AG04450 (cell line): Measurements from ENCODE around the gene DDX25. TPM values are rescaled to one million over a fixed set of nuclear protein-coding genes. Genes with fewer than 3 reads are reported as not detected.

ENCODE experiments used
- CTCF ChIA-PET: fragments of 300-600, 350-600 bp; formaldehyde crosslinking; extraction: SDS; loops from one replicate; lab custom pipeline; 2022; ENCODE audit warnings: antibody characterized with exemption, inconsistent platforms; lab: Charles Lee
- POLR2A ChIA-PET: fragments of 350-600 bp; formaldehyde crosslinking; extraction: SDS; loops from one replicate; lab custom pipeline; 2021; ENCODE audit warnings: antibody characterized with exemption, inconsistent platforms; lab: Yijun Ruan, JAX
- DNase-seq: peaks from one replicate; pipeline ENCODE4 v3.0.0-alpha.2; 2011; ENCODE audit warnings: low read depth, low spot score
- H3K27ac ChIP-seq: one replicate; pipeline ENCODE4 v1.5.1; 2012; ENCODE audit warnings: low read depth, low read length, control low read depth
- H3K27me3 ChIP-seq: one replicate; pipeline ENCODE4 v1.6.0; 2012; ENCODE audit warnings: low read length; ENCODE audit not compliant: control insufficient read depth, insufficient read depth
- H3K4me3 ChIP-seq: 2 replicates; pipeline ENCODE4 v1.5.1; 2011; ENCODE audit warnings: mild to moderate bottlenecking, low read depth, low read length, control low read depth
- H3K9me3 ChIP-seq: 2 replicates; pipeline ENCODE4 v1.5.1; 2012; ENCODE audit warnings: low read length; ENCODE audit not compliant: control insufficient read depth, insufficient read depth
- CTCF ChIP-seq: IDR thresholded peaks from 2 replicates; pipeline ENCODE4 v1.5.1; 2011; ENCODE audit warnings: low read depth, low read length, control low read depth, inconsistent platforms
- polyA plus RNA-seq: library from polyadenylated mRNA; depleted of rRNA; stranded (reverse); fragments of >200 nt; gene quantifications from 2 replicates; pipeline ENCODE4 v1.2.3, GENCODE V29; 2011

The DDX25 gene
- polyA plus RNA-seq, 1 experiment: not detected

DNA sequence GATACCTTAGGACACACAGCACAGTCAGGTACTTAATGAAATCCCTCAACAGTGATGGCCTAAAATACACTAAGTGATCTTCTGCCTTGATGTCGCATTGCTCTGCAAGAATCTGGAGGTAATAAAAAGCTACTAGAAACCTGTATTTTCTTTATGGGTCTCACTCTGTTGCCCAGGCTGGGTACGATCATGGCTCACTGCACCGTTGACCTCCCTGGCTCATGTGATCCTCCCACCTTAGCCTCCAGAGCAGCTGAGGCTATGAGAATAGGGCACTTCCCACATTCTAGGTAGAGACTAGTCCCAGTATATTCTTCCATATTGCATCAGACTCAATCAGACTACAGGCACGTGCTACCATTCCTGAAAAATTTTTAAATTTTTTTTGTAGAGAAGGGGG is 63.2 kb downstream of the DDX25 start:
- ChIA-PET CTCF (no interaction called here), POLR2A (no interaction called here)
- no peak overlapping the region for H3K4me3 ChIP-seq
- no peak for TF ChIP-seq CTCF
- peaks cover 7% of the 10 kb centered on the region for H3K27me3 ChIP-seq
- no peaks in the 10 kb centered on the region for H3K9me3 ChIP-seq
- no peak for DNase-seq
- H3K27ac ChIP-seq: no peak overlapping the region

- TF ChIP-seq CTCF: no peak
- Histone ChIP-seq H3K27me3 (peaks cover 9% of the 10 kb centered on the region), H3K4me3 (no peak overlapping the region), H3K9me3 (no peaks in the 10 kb centered on the region), H3K27ac (no peak overlapping the region)
- DNase-seq: no peak
- ChIA-PET POLR2A (no interaction called here), CTCF (no interaction called here)
These were observed 64.0 kb downstream of the DDX25 start for GRCh38 chr11:125968354-125968753.

GRCh38 chr11:125971618-125972017 is 67.3 kb downstream of the DDX25 start:
- no peak for DNase-seq
- no peak overlapping the region for H3K4me3 ChIP-seq
- ChIA-PET CTCF (no interaction called here), POLR2A (no interaction called here)
- H3K9me3 ChIP-seq: no peaks in the 10 kb centered on the region
- H3K27me3 ChIP-seq: peaks cover 6% of the 10 kb centered on the region
- H3K27ac ChIP-seq: no peak overlapping the region
- no peak for TF ChIP-seq CTCF

GRCh38 chr11:125974284-125974683 is 70.0 kb downstream of the DDX25 start:
- no peak for TF ChIP-seq CTCF
- H3K4me3 ChIP-seq: no peak overlapping the region
- no peak for DNase-seq
- ChIA-PET POLR2A (no interaction called here), CTCF (no interaction called here)
- no peak overlapping the region for H3K27ac ChIP-seq
- no peaks in the 10 kb centered on the region for H3K9me3 ChIP-seq
- peaks cover 6% of the 10 kb centered on the region for H3K27me3 ChIP-seq

DNA sequence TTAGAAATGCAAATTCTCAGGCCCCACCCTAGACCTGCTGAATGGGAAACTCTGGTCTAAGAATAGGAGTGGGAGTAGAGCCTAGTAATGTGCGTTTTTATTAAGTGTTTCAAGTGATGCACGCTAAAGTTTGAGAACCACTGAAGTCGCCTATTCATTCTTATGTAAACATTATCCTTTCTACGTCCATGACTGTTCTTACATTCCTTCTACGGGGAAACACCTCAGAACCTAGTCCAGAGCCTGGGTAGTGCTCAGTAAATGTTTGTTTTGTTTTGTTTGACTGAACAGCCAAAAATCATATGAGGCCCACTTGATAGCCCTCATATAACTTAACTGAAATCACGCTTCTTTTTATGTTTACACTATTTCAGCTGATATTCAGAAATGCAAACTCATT is 71.3 kb downstream of the DDX25 start:
- Histone ChIP-seq H3K27ac (no peak overlapping the region), H3K9me3 (no peaks in the 10 kb centered on the region), H3K4me3 (no peak overlapping the region), H3K27me3 (peaks cover 6% of the 10 kb centered on the region)
- TF ChIP-seq CTCF: no peak
- DNase-seq: no peak
- ChIA-PET CTCF (no interaction called here), POLR2A (no interaction called here)
